ENCODE data around the gene ZNF555. TPM values are rescaled to one million over a fixed set of nuclear protein-coding genes. Genes with fewer than 3 reads are reported as not detected.
A peak's percentile ranks its signal among the peaks of the same experiment; 100 is the strongest.

The ZNF555 gene
- total RNA-seq, 6 experiments from 2014 or later, result 0.87 to 2.6 (median 2.1) TPM

GRCh38 chr19:2806736-2807378 is 34.4 kb upstream of the ZNF555 start:
- Histone ChIP-seq H3K36me3 (peaks cover 0 to 18% (median 1%) of the 10 kb centered on the region in 4 donors), H3K27ac (no peak overlapping the region), H3K4me3 (no peak overlapping the region), H3K27me3 (no peaks in the 10 kb centered on the region), H3K4me1 (peaks cover 0 to 8% (median 3%) of the 10 kb centered on the region in 4 donors), H3K9me3 (no peaks in the 10 kb centered on the region)
- no peak for DNase-seq
- ATAC-seq, result no peak
- intact Hi-C loops (cut with DNase I), result no loop called here
- no peak for TF ChIP-seq POLR2A (IDR thresholded peaks at IDR 0.05)
- TF ChIP-seq, protein P1, sequence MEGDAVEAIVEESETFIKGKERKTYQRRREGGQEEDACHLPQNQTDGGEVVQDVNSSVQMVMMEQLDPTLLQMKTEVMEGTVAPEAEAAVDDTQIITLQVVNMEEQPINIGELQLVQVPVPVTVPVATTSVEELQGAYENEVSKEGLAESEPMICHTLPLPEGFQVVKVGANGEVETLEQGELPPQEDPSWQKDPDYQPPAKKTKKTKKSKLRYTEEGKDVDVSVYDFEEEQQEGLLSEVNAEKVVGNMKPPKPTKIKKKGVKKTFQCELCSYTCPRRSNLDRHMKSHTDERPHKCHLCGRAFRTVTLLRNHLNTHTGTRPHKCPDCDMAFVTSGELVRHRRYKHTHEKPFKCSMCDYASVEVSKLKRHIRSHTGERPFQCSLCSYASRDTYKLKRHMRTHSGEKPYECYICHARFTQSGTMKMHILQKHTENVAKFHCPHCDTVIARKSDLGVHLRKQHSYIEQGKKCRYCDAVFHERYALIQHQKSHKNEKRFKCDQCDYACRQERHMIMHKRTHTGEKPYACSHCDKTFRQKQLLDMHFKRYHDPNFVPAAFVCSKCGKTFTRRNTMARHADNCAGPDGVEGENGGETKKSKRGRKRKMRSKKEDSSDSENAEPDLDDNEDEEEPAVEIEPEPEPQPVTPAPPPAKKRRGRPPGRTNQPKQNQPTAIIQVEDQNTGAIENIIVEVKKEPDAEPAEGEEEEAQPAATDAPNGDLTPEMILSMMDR (IDR thresholded peaks at IDR 0.05), result no peak
- 40% methylated on average over 1 of the region's 34 CpGs for WGBS (ENCODE audit: insufficient coverage, low coverage, low lambda C conversion rate, missing lambda C conversion rate)

DNA sequence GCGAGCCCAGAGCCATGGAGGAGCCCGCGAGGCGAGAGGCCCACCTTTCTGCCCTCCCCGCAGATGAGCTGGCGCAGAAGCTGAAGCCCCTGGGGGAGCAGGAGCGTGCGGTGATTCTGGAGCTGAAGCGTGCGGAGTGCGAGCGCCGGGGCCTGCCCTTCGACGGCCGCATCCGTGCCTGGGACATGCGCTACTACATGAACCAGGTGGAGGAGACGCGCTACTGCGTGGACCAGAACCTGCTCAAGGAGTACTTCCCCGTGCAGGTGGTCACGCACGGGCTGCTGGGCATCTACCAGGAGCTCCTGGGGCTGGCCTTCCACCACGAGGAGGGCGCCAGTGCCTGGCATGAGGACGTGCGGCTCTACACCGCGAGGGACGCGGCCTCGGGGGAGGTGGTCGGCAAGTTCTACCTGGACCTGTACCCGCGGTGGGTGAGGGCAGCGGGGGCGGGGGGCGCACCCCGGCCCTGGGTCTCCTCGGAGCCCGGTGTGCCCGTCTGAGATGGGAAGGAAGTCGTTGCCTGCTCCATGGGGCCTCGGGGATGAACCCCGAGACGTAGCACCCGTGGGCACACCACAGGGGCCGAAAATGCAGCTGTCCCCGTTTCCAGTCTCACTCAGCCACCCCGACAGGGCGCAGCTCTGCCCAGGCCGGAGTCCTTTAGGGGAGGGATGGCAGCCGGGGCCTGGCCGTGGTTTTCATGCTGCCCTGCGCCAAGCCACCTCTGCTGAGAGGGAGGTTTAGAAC is 33.7 kb upstream of the ZNF555 start:
- no peak for ATAC-seq
- DNase-seq, result no peak
- TF ChIP-seq POLR2A (IDR thresholded peaks at IDR 0.05), result no peak
- TF ChIP-seq, protein P1 (IDR thresholded peaks at IDR 0.05), result no peak

GRCh38 chr19:2808129-2808941 is 32.9 kb upstream of the ZNF555 start:
- Histone ChIP-seq H3K4me1 (peaks cover 0 to 8% (median 3%) of the 10 kb centered on the region in 4 donors), H3K9me3 (no peaks in the 10 kb centered on the region), H3K4me3 (no peak overlapping the region), H3K36me3 (peaks cover 0 to 18% (median 1%) of the 10 kb centered on the region in 4 donors), H3K27ac (no peak overlapping the region), H3K27me3 (no peaks in the 10 kb centered on the region)
- intact Hi-C loops (cut with DNase I), result no loop called here
- DNase-seq (peak in 1 of 3 donors; percentile 15), ATAC-seq (no peak)
- 96% methylated on average over 16 of the region's 41 CpGs for WGBS (ENCODE audit: insufficient coverage, low coverage, low lambda C conversion rate, missing lambda C conversion rate)
- TF ChIP-seq, protein P1 (IDR thresholded peaks at IDR 0.05), result no peak
- TF ChIP-seq POLR2A (IDR thresholded peaks at IDR 0.05), result no peak

More for the DNA sequence above, 33.7 kb upstream of the ZNF555 start:
- 80% methylated on average over 1 of the region's 56 CpGs for WGBS (ENCODE audit: insufficient coverage, low coverage, low lambda C conversion rate, missing lambda C conversion rate)
- Histone ChIP-seq H3K36me3 (peaks cover 0 to 18% (median 1%) of the 10 kb centered on the region in 4 donors), H3K4me1 (peaks cover 0 to 8% (median 3%) of the 10 kb centered on the region in 4 donors), H3K4me3 (no peak overlapping the region), H3K9me3 (no peaks in the 10 kb centered on the region), H3K27ac (no peak overlapping the region), H3K27me3 (no peaks in the 10 kb centered on the region)
- intact Hi-C loops (cut with DNase I), result no loop called here

GRCh38 chr19:2809387-2810140 is 31.7 kb upstream of the ZNF555 start:
- 91% methylated on average over 18 of the region's 37 CpGs for WGBS (ENCODE audit: insufficient coverage, low coverage, low lambda C conversion rate, missing lambda C conversion rate)

More at GRCh38 chr19:2809387-2810140, 31.7 kb upstream of the ZNF555 start:
- Histone ChIP-seq H3K9me3 (no peaks in the 10 kb centered on the region), H3K27ac (no peak overlapping the region), H3K36me3 (peaks cover 0 to 18% (median 1%) of the 10 kb centered on the region in 4 donors), H3K27me3 (no peaks in the 10 kb centered on the region), H3K4me3 (no peak overlapping the region), H3K4me1 (peaks cover 0 to 8% (median 3%) of the 10 kb centered on the region in 4 donors)
- no peak for TF ChIP-seq POLR2A (IDR thresholded peaks at IDR 0.05)
- TF ChIP-seq, protein P1 (IDR thresholded peaks at IDR 0.05), result no peak
- intact Hi-C loops (cut with DNase I), result no loop called here
- no peak for ATAC-seq
- peak in 1 of 3 donors; percentile 7 for DNase-seq
